Subcutaneous abdominal adipose tissue (tissue), 5 donors: ENCODE data around the gene PSMA1.
"Not testable (repeated sequence)": the region's sequence is repeated elsewhere in the genome, so short reads cannot be mapped to it uniquely, and the experiment has no call there.

Experiments used
- H3K27ac ChIP-seq: one replicate; pipeline ENCODE4 v1.7.0; 2013; ENCODE audit warnings: low read depth, mild to moderate bottlenecking, inconsistent platforms, low read length, moderate library complexity
- H3K27me3 ChIP-seq, 5 donors: one replicate each; pipeline ENCODE4 v1.7.0; 2013; ENCODE audit warnings: low read length in 5 of 5, inconsistent platforms in 1 of 5; ENCODE audit not compliant: control insufficient read depth in 5 of 5, insufficient read depth in 4 of 5
- H3K36me3 ChIP-seq, 5 donors: one replicate each; pipeline ENCODE4 v1.7.0; 2013; ENCODE audit warnings: low read length in 5 of 5; ENCODE audit not compliant: control insufficient read depth in 5 of 5, insufficient read depth in 5 of 5
- H3K4me1 ChIP-seq, 5 donors: one replicate each; pipeline ENCODE4 v1.7.0; 2013; ENCODE audit warnings: low read length in 5 of 5, mild to moderate bottlenecking in 3 of 5, moderate library complexity in 1 of 5; ENCODE audit not compliant: control insufficient read depth in 5 of 5, insufficient read depth in 5 of 5
- H3K4me3 ChIP-seq, 5 donors: one replicate each; pipeline ENCODE4 v1.7.0; 2013; ENCODE audit warnings: low read length in 5 of 5, low read depth in 1 of 5
- H3K9ac ChIP-seq, 5 donors: one replicate each; pipeline ENCODE4 v1.7.0; 2013; ENCODE audit warnings: low read length in 5 of 5, mild to moderate bottlenecking in 4 of 5, moderate library complexity in 3 of 5
- H3K9me3 ChIP-seq, 5 donors: one replicate each; pipeline ENCODE4 v1.7.0; 2013; ENCODE audit warnings: low read length in 5 of 5; ENCODE audit not compliant: control insufficient read depth in 5 of 5
- donor health status: healthy.
- donor health status: healthy.
- donor health status: healthy.
- donor health status: healthy.
- donor health status: healthy.

Gene PSMA1

DNA sequence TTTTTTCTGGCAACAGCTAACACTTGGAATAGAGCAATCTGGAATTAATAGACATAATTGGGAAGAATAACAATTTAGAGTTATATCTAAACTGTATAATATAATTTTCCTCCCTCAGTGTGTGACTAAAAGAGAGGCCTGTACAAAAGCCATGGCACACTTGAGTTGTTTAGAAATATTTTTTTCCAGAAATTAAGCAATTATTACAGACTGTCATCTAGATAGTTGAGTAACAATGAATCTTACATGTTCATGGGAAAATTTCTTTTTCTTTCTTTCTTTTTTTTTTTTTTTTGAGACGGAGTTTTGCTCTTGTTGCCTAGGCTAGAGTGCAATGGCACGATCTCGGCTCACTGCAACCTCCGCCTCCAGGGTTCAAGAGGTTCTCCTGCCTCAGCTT, 15.0 kb upstream of the PSMA1 start:
- H3K36me3 ChIP-seq, H3K9me3 ChIP-seq, H3K4me3 ChIP-seq, H3K27me3 ChIP-seq: not testable (repeated sequence)
- Histone ChIP-seq H3K4me1 (peaks cover 3 to 40% (median 15%) of the 10 kb centered on the region in 5 donors), H3K9ac (peak overlapping the region in 1 of 5 donors; percentile 40), H3K27ac (peak overlapping the region; percentile 80)

DNA sequence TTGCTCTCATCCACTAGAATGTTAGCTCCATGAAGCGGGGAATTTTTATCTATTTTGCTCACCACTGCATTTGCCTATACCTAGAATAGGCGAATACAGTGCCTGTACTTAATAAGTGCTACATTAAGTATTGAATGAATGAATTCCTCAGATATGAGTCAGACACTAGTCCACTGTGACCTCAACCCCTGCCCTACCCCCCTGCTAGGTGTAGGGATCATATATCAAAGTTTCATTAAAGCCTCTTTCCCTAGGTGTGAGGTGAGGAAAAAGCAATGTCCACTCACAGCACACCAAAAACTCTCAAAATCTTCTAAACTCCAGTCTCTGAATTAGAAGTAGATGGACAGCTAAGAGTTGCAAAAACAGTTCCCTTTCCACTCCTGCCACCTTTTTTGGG, 9.8 kb upstream of the PSMA1 start:
- Histone ChIP-seq H3K27ac (no peak overlapping the region), H3K9me3 (no peaks in the 10 kb centered on the region)

DNA sequence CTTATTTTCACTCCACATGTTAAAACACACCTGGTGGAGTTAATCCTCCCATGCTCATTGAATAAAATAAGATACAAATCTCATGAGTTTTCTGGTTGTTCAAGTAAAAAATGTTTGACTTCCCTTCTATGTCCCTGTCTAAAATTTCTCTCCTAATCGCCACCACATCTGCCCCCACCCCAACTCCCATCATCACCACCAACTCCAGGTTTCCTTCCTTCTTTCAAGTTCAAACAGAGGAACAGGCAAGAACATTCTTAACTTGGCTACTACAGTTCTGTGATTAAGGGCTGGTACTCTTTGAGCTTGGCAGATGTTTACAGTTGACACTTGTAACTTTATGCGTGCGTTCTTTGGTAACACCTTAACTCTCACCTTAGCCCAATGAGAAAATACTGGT, 9.1 kb upstream of the PSMA1 start:
- no peaks in the 10 kb centered on the region for H3K36me3 ChIP-seq
- peaks cover 0 to 10% (median 0%) of the 10 kb centered on the region in 5 donors for H3K4me1 ChIP-seq

More for the DNA sequence above, 9.8 kb upstream of the PSMA1 start:
- Histone ChIP-seq H3K27me3 (no peaks in the 10 kb centered on the region), H3K9ac (no peak overlapping the region), H3K4me3 (no peak overlapping the region), H3K4me1 (peaks cover 0 to 16% (median 0%) of the 10 kb centered on the region in 5 donors), H3K36me3 (no peaks in the 10 kb centered on the region)

DNA sequence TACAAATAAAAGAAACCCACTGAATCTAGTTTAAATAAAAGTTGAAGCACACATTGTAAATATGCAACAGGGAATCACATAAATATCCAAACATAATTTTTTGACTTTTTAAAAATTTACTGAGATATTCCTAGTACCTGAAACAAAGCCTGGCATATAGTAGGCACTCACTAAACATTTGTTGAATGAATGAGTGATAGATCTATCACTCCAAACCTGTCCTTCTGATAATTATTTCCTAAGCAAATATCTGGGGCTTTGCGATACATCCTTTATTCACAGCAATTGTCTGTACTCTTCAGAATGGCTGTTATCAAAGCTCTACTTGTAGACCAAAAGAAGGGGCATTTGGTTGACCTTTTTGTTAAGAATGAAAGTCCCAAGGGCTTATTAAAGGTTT, 2.6 kb upstream of the PSMA1 start:
- H3K9ac ChIP-seq = no peak overlapping the region
- peaks cover 0 to 6% (median 0%) of the 10 kb centered on the region in 5 donors for H3K36me3 ChIP-seq
- H3K9me3 ChIP-seq = no peaks in the 10 kb centered on the region
- no peak overlapping the region for H3K4me3 ChIP-seq
- H3K4me1 ChIP-seq = peaks cover 2 to 22% (median 20%) of the 10 kb centered on the region in 5 donors
- H3K27me3 ChIP-seq = no peaks in the 10 kb centered on the region
- H3K27ac ChIP-seq = no peak overlapping the region

More for the DNA sequence above, 9.1 kb upstream of the PSMA1 start:
- no peaks in the 10 kb centered on the region for H3K9me3 ChIP-seq
- H3K27me3 ChIP-seq = no peaks in the 10 kb centered on the region
- H3K4me3 ChIP-seq = no peak overlapping the region
- H3K27ac ChIP-seq = no peak overlapping the region
- no peak overlapping the region for H3K9ac ChIP-seq

DNA sequence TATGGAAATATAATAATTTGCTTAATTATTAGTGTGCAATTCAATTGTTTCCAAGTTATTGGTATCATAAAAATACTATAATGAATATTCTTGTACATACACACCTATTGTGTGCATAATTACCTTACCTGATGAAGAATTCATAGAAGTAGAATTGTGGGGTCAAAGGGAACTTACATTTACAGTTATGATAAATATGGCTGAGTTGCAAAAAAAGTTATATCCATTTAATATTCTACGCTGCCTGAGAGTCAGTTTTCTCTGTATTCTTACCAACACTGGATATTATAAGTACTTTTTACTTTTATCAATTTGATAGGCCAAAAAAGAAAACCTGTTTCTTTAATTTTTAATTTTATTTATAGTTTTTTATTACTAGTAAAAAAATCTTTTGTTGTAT, 2.1 kb upstream of the PSMA1 start:
- Histone ChIP-seq H3K27me3 (no peaks in the 10 kb centered on the region), H3K9me3 (no peaks in the 10 kb centered on the region), H3K27ac (no peak overlapping the region), H3K4me1 (peaks cover 2 to 22% (median 20%) of the 10 kb centered on the region in 5 donors), H3K4me3 (no peak overlapping the region), H3K36me3 (peaks cover 3 to 9% (median 5%) of the 10 kb centered on the region in 5 donors), H3K9ac (no peak overlapping the region)

DNA sequence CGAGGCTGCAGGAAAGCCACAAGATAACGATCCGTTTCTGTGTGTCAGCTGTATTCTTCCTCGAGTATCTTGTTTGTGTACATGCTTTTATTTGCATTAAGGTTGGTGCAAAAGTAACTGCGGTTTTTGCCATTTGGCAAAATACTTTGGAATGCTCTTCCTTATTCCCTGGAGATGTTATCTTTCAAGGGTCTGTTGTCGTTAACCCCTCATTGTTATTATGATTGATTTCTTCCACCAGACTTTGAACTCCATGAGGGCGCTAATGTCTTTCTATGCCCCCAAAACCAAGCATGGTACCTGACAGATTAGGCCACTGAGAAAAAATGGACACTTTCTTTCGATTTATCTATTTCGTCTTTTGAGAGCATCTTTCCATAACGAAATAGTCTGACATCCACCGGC, 563 bp upstream of the PSMA1 start:
- peak overlapping the region; percentile 69 to 100 (median 98) for H3K9ac ChIP-seq
- H3K4me1 ChIP-seq = peaks cover 2 to 22% (median 20%) of the 10 kb centered on the region in 5 donors
- H3K4me3 ChIP-seq = peak overlapping the region; percentile 78 to 98 (median 94)
- no peaks in the 10 kb centered on the region for H3K27me3 ChIP-seq
- peak overlapping the region; percentile 97 for H3K27ac ChIP-seq
- H3K36me3 ChIP-seq = peaks cover 10 to 19% (median 16%) of the 10 kb centered on the region in 5 donors
- H3K9me3 ChIP-seq = no peaks in the 10 kb centered on the region

DNA sequence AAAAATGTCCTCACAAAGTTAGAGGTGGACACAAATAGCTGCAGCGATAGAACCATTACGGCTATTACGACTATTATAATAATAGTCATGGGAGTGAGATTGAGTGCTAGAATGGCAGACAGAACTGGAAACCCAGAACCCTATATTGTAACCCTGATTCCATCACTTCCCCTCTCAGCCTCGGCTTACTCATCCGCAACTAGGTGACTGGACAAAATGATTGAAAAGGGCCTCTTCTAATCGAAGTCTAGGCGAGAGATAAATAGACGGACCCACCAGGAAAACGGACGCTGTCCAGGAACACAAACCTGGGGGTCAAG, 629 bp downstream of the PSMA1 start:
- Histone ChIP-seq H3K4me1 (peaks cover 2 to 22% (median 20%) of the 10 kb centered on the region in 5 donors), H3K9me3 (no peaks in the 10 kb centered on the region), H3K27ac (peak overlapping the region; percentile 97), H3K36me3 (peaks cover 18 to 28% (median 24%) of the 10 kb centered on the region in 5 donors), H3K9ac (peak overlapping the region; percentile 96 to 100 (median 98)), H3K4me3 (peak overlapping the region; percentile 78 to 98 (median 96)), H3K27me3 (no peaks in the 10 kb centered on the region)

DNA sequence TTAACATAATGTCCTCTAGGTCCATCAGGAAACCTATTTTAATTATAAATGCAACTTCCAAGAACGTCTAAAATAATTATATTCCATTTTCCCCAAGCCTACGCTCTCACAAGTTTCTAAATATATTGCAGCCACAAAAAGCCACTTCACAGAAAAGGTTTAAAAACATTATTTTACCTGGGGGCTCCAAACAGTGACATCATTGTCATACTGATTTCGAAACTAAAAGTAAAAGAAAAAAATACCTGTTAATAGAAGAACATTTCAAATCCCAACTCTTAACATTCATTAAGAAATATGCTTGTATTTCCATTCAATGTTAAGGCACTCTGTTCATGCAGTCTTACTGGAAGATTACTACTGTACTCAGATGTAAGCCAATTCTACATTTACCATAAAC, 1.4 kb downstream of the PSMA1 start:
- no peaks in the 10 kb centered on the region for H3K27me3 ChIP-seq
- H3K36me3 ChIP-seq = peaks cover 25 to 34% (median 30%) of the 10 kb centered on the region in 5 donors
- peaks cover 2 to 25% (median 20%) of the 10 kb centered on the region in 5 donors for H3K4me1 ChIP-seq
- H3K4me3 ChIP-seq = peak overlapping the region; percentile 78 to 98 (median 96)
- H3K9me3 ChIP-seq = no peaks in the 10 kb centered on the region
- peak overlapping the region; percentile 97 for H3K27ac ChIP-seq
- H3K9ac ChIP-seq = peak overlapping the region; percentile 96 to 100 (median 98)

DNA sequence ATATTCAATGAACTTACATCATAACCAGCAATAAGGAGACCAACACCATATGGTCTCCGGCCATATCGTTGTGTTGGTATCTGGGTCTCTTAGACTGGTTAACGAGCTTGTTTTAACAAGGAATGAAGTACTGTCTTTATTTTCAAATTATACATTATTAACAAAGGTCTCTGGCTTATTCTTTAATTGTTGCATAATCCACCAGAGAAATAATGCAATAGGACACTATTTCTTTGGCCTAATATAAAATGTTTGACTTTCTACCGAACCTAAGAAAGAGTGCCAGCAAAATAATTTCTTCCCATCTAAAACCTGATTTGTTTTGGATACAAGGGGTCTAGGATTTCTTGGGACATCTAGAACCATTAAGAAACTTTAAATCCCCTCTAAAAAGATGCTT, 6.4 kb downstream of the PSMA1 start:
- no peaks in the 10 kb centered on the region for H3K9me3 ChIP-seq
- H3K27ac ChIP-seq = no peak overlapping the region
- H3K27me3 ChIP-seq = no peaks in the 10 kb centered on the region
- peaks cover 0 to 14% (median 5%) of the 10 kb centered on the region in 5 donors for H3K4me1 ChIP-seq
- peak overlapping the region in 1 of 5 donors; percentile 48 for H3K9ac ChIP-seq
- no peak overlapping the region for H3K4me3 ChIP-seq
- peaks cover 60 to 80% (median 66%) of the 10 kb centered on the region in 5 donors for H3K36me3 ChIP-seq

DNA sequence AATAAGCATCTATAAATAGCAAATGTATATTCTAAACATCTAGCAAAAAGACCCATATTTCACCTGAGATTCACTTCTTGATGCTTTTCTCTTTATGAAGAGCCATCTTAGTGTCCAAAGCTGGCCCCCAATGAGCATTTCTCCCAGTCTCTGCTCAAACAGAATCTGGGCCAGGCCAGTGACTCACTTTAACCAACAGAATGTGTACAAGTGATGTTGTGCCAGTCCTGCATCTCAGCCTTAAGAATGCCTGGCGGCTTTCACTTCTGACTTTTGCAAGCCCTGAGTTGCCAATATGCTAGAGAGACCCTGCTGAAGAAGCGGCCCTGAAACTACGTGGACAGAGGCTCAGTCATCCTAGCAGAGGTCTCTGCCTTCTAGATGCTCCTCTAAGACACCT, 13.7 kb downstream of the PSMA1 start:
- no peak overlapping the region for H3K27ac ChIP-seq
- H3K4me3 ChIP-seq = no peak overlapping the region
- no peaks in the 10 kb centered on the region for H3K4me1 ChIP-seq

More for the DNA sequence above, 13.7 kb downstream of the PSMA1 start:
- Histone ChIP-seq H3K9ac (no peak overlapping the region), H3K9me3 (no peaks in the 10 kb centered on the region), H3K36me3 (peaks cover 55 to 73% (median 69%) of the 10 kb centered on the region in 5 donors), H3K27me3 (no peaks in the 10 kb centered on the region)
